HepG2 (cell line): ENCODE data around the gene ZNF585A. TPM values are rescaled to one million over a fixed set of nuclear protein-coding genes. Genes with fewer than 3 reads are reported as not detected.
A peak's percentile ranks its signal among the peaks of the same experiment; 100 is the strongest.

Source experiments
- ARNTL ChIP-seq: sonication (generic); formaldehyde crosslinking; IDR thresholded peaks from 2 replicates; pipeline ENCODE4 v1.4.0; 2020; ENCODE audit warnings: mild to moderate bottlenecking, missing genetic modification reagents
- ERF ChIP-seq: IDR thresholded peaks from 2 replicates; pipeline ENCODE4 v1.6.1; 2018; ENCODE audit warnings: missing biosample characterization, missing genetic modification reagents
- ESRRA ChIP-seq: sonication (generic); formaldehyde crosslinking; IDR thresholded peaks from 2 replicates; pipeline ENCODE4 v1.5.1; 2020; ENCODE audit warnings: mild to moderate bottlenecking, low read depth, missing genetic modification reagents
- HNF1B ChIP-seq: sonication (generic); formaldehyde crosslinking; IDR thresholded peaks from 2 replicates; pipeline ENCODE4 v1.5.1; 2020; ENCODE audit warnings: mild to moderate bottlenecking, moderate library complexity, missing genetic modification reagents
- MXI1 ChIP-seq: IDR thresholded peaks from 3 replicates; pipeline ENCODE4 v1.6.1; 2012; ENCODE audit warnings: low read depth, low read length, inconsistent platforms, borderline replicate concordance
- SOX5 ChIP-seq: IDR thresholded peaks from 2 replicates; pipeline ENCODE4 v1.6.1; 2016; ENCODE audit warnings: borderline replicate concordance
- SP1 ChIP-seq, 2 experiments: fragments of 450-650 bp in 1 of 2; sonication (generic) in 1 of 2; formaldehyde crosslinking in 1 of 2; IDR thresholded peaks; 2 replicates each; pipeline versions ENCODE4 v1.4.0 to v1.6.1; 2016 to 2020; ENCODE audit warnings: missing genetic modification reagents in 1 of 2
- SRY ChIP-seq: sonication (generic); formaldehyde crosslinking; IDR thresholded peaks from 2 replicates; pipeline ENCODE4 v1.8.0; 2022; ENCODE audit warnings: mild to moderate bottlenecking, missing genetic modification reagents
- ZFAT ChIP-seq: sonication (generic); formaldehyde crosslinking; conservative IDR thresholded peaks from 2 replicates; pipeline ENCODE4 v1.8.1; 2023; ENCODE audit warnings: missing genetic modification reagents, inconsistent platforms
- ZNF3 ChIP-seq: IDR thresholded peaks from 2 replicates; pipeline ENCODE4 v1.7.0; 2017; ENCODE audit warnings: inconsistent platforms
- ZNF30 ChIP-seq: sonication (generic); formaldehyde crosslinking; IDR thresholded peaks from 2 replicates; pipeline ENCODE4 v1.5.0; 2020; ENCODE audit warnings: mild to moderate bottlenecking, missing genetic modification reagents
- ZNF609 ChIP-seq: sonication (generic); formaldehyde crosslinking; IDR thresholded peaks from 2 replicates; pipeline ENCODE4 v1.4.0; 2020; ENCODE audit warnings: mild to moderate bottlenecking, missing genetic modification reagents, borderline replicate concordance
- ZNF7 ChIP-seq: IDR thresholded peaks from 2 replicates; pipeline ENCODE4 v1.6.1; 2016; ENCODE audit warnings: missing biosample characterization, missing genetic modification reagents
- ZNF816 ChIP-seq: sonication (generic); formaldehyde crosslinking; IDR thresholded peaks from 2 replicates; pipeline ENCODE4 v1.8.0; 2022; ENCODE audit warnings: missing genetic modification reagents, mild to moderate bottlenecking, borderline replicate concordance
- ZNF850 ChIP-seq: sonication (generic); formaldehyde crosslinking; conservative IDR thresholded peaks from 2 replicates; pipeline ENCODE4 v1.9.0; 2021; ENCODE audit warnings: mild to moderate bottlenecking, missing genetic modification reagents
- ZSCAN9 ChIP-seq: IDR thresholded peaks from 2 replicates; pipeline ENCODE4 v1.6.1; 2016; ENCODE audit warnings: borderline replicate concordance
- polyA plus RNA-seq, 8 experiments: library from polyadenylated mRNA; depleted of rRNA in 3 of 8; stranded (reverse) in 7 of 8; unstranded in 1 of 8; fragments of >200 nt; fragmentation: Illumina TruSeq in 4 of 8; extraction: Trizol in 4 of 8; gene quantifications; 2 replicates each; pipeline versions ENCODE4 v1.2.1 to v1.2.3, GENCODE V29; 2011 to 2016; ENCODE audit warnings: low read depth in 4 of 8, missing spikeins in 1 of 8, mixed read lengths in 1 of 8; ENCODE audit not compliant: insufficient read depth in 1 of 8
- total RNA-seq, 5 experiments: library from RNA; depleted of rRNA; stranded (reverse); fragments of >200 nt; fragmentation: Illumina TruSeq; extraction: Trizol; gene quantifications; 2 replicates each; pipeline ENCODE4 v1.2.3, GENCODE V29; 2016; ENCODE audit warnings: low read depth in 1 of 5
- TF ChIP-seq, protein P1 (sequence below): sonication (generic); formaldehyde crosslinking; IDR thresholded peaks from 2 replicates; pipeline ENCODE4 v1.4.0; 2020; ENCODE audit warnings: mild to moderate bottlenecking, missing genetic modification reagents
- TF ChIP-seq, protein P2 (sequence below): sonication (generic); formaldehyde crosslinking; IDR thresholded peaks from 2 replicates; pipeline ENCODE4 v1.5.0; 2020; ENCODE audit warnings: missing genetic modification reagents
- TF ChIP-seq, protein P3 (sequence below): IDR thresholded peaks from 2 replicates; pipeline ENCODE4 v1.6.1; 2016

The ZNF585A gene
- total and polyA plus RNA-seq, 2 of the 13 experiments (the other 11 are each of a cell fraction or from before 2014, with no cell fraction given): 7.1 to 8.5 TPM

GRCh38 chr19:37217775-37218591, 45.5 kb upstream of the ZNF585A start, which contains the start of gene ZNF383 (continued):
- no peak for TF ChIP-seq ZNF609 (CRISPR knock-in tag)
- TF ChIP-seq ZFAT: no peak
- TF ChIP-seq ZNF816 (CRISPR knock-in tag): no peak
- TF ChIP-seq, protein P1, sequence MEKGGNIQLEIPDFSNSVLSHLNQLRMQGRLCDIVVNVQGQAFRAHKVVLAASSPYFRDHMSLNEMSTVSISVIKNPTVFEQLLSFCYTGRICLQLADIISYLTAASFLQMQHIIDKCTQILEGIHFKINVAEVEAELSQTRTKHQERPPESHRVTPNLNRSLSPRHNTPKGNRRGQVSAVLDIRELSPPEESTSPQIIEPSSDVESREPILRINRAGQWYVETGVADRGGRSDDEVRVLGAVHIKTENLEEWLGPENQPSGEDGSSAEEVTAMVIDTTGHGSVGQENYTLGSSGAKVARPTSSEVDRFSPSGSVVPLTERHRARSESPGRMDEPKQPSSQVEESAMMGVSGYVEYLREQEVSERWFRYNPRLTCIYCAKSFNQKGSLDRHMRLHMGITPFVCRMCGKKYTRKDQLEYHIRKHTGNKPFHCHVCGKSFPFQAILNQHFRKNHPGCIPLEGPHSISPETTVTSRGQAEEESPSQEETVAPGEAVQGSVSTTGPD (CRISPR knock-in tag): no peak
- TF ChIP-seq MXI1: peak; percentile 48; the same call in 1 of the 3 replicates
- TF ChIP-seq ESRRA (CRISPR knock-in tag): 0 out of 2 replicates have a peak, but pooled peaks have one; percentile 64
- TF ChIP-seq, protein P2, sequence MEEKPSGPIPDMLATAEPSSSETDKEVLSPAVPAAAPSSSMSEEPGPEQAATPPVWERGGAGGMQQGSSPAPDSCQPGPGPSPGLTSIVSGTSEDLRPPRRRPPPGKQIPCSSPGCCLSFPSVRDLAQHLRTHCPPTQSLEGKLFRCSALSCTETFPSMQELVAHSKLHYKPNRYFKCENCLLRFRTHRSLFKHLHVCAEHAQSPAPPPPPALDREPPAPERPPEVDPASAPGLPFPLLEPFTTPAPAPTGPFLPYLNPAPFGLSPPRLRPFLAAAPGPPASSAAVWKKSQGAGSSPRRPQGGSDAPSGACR (CRISPR knock-in tag): 0 out of 2 replicates have a peak, but pooled peaks have one; percentile 71
- no peak for TF ChIP-seq SRY (CRISPR knock-in tag)
- no peak for TF ChIP-seq ZNF3 (CRISPR knock-in tag)
- TF ChIP-seq HNF1B (CRISPR knock-in tag): peak; percentile 90; the same call in 1 of the 2 replicates
- no peak for TF ChIP-seq ZNF30 (CRISPR knock-in tag)
- TF ChIP-seq ERF (CRISPR knock-in tag): peak; percentile 35; the same call in 1 of the 2 replicates
- TF ChIP-seq ZNF850: no peak
- no peak for TF ChIP-seq ARNTL (CRISPR knock-in tag)
- TF ChIP-seq SOX5 (CRISPR knock-in tag): no peak
- TF ChIP-seq, protein P3, sequence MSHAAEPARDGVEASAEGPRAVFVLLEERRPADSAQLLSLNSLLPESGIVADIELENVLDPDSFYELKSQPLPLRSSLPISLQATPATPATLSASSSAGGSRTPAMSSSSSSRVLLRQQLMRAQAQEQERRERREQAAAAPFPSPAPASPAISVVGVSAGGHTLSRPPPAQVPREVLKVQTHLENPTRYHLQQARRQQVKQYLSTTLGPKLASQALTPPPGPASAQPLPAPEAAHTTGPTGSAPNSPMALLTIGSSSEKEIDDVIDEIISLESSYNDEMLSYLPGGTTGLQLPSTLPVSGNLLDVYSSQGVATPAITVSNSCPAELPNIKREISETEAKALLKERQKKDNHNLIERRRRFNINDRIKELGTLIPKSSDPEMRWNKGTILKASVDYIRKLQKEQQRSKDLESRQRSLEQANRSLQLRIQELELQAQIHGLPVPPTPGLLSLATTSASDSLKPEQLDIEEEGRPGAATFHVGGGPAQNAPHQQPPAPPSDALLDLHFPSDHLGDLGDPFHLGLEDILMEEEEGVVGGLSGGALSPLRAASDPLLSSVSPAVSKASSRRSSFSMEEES (CRISPR knock-in tag): no peak
- no peak for TF ChIP-seq SP1 (IDR thresholded peaks at IDR 0.05)
- TF ChIP-seq SP1 (CRISPR knock-in tag; IDR thresholded peaks at IDR 0.05): 0 out of 2 replicates have a peak, but pooled peaks have one; percentile 33
- no peak for TF ChIP-seq ZSCAN9 (CRISPR knock-in tag)
- no peak; the same call in 1 of the 2 replicates for TF ChIP-seq ZNF7 (CRISPR knock-in tag)
